Natural killer cell treated with Interleukin-12 subunit alpha and Interleukin-12 subunit beta and Interleukin-15 and Interleukin-18, amount 100 ng/mL, for 72 hours (primary cell): ENCODE measurements around the gene PRLR. TPM values are rescaled to one million over a fixed set of nuclear protein-coding genes. Genes with fewer than 3 reads are reported as not detected.
"Not testable (repeated sequence)": the region's sequence is repeated elsewhere in the genome, so short reads cannot be mapped to it uniquely, and the experiment has no call there.

ENCODE experiments used
- ATAC-seq, 2 donors: fragments of 150-1000 bp; cut with Tn5 transposase in 1 of 2; sonication (Bioruptor Pico), chemical (Tn5 transposase) in 1 of 2; 2 replicates each; pipeline ENCODE4 v1.10.0; 2021
- DNase-seq: peaks from one replicate; pipeline ENCODE4 v3.0.0; 2022; ENCODE audit warnings: low spot score
- H3K27ac Mint-ChIP-seq, 2 donors: 1 replicate in 1 of 2; 2 replicates in 1 of 2; pipeline ENCODE4 v1.8.0; 2022; ENCODE audit warnings: mixed read lengths in 2 of 2, mild to moderate bottlenecking in 1 of 2, moderate library complexity in 1 of 2
- H3K27me3 Mint-ChIP-seq, 2 donors: 1 replicate in 1 of 2; 2 replicates in 1 of 2; pipeline ENCODE4 v1.8.0; 2022; ENCODE audit warnings: mixed read lengths in 2 of 2
- H3K36me3 Mint-ChIP-seq: one replicate; pipeline ENCODE4 v1.8.0; 2022; ENCODE audit warnings: mixed read lengths
- H3K4me1 Mint-ChIP-seq, 2 donors: 1 replicate in 1 of 2; 2 replicates in 1 of 2; pipeline ENCODE4 v1.8.0; 2022; ENCODE audit warnings: low read depth in 2 of 2, mixed read lengths in 2 of 2, mild to moderate bottlenecking in 1 of 2
- H3K4me3 Mint-ChIP-seq: one replicate; pipeline ENCODE4 v1.8.0; 2022; ENCODE audit warnings: mixed read lengths
- H3K9me3 Mint-ChIP-seq: 2 replicates; pipeline ENCODE4 v1.8.0; 2022; ENCODE audit warnings: mixed read lengths
- total RNA-seq, 2 donors: library from RNA; stranded (reverse); gene quantifications; one replicate each; pipeline ENCODE4 v1.2.3, GENCODE V29; 2022

PRLR gene
- total RNA-seq, 2 donors from 2014 or later, result not detected

DNA sequence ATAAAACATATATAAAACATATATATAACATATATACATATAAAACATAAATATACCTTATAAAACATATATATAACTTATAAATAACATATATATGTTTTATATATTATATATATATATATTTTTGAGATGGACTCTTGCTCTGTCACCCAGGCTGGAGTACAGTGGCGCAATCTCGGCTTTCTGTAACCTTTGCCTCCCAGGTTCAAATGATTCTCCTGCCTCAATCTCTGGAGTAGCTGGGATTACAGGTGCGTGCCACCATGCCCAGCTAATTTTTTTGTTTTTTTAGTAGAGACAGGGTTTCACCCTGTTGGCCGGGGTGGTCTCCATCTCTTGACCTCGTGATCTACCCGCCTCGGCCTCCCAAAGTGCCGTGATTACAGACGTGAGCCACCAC, 128.6 kb downstream of the PRLR start:
- not testable (repeated sequence) for H3K36me3 Mint-ChIP-seq, H3K4me3 Mint-ChIP-seq, H3K27ac Mint-ChIP-seq, H3K27me3 Mint-ChIP-seq, H3K9me3 Mint-ChIP-seq, H3K4me1 Mint-ChIP-seq, DNase-seq, ATAC-seq

DNA sequence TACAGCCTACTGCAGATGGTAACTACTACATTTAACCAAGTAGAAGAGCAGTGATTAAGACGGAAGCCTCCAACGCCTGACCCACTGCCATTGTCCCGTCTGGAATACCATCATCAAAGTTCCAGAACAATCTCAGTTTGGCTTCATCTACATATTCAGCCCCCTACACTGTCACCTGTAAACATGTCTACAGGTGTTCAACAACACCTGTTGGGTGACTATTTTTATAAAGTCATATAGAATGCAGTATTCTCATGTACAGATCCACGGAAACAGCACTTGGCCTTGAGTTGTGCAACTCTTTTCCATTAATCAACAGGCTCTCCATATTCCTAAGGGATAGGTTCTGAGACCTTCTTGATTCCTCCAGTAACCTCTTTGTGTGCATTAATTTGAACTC, 129.3 kb downstream of the PRLR start:
- ATAC-seq, result no peak
- Mint-ChIP-seq H3K27me3 (peaks cover 0 to 7% of the 10 kb centered on the region in 2 donors), H3K4me1 (no peaks in the 10 kb centered on the region), H3K36me3 (no peaks in the 10 kb centered on the region), H3K27ac (no peak overlapping the region), H3K4me3 (no peak overlapping the region), H3K9me3 (no peaks in the 10 kb centered on the region)
- no peak for DNase-seq

DNA sequence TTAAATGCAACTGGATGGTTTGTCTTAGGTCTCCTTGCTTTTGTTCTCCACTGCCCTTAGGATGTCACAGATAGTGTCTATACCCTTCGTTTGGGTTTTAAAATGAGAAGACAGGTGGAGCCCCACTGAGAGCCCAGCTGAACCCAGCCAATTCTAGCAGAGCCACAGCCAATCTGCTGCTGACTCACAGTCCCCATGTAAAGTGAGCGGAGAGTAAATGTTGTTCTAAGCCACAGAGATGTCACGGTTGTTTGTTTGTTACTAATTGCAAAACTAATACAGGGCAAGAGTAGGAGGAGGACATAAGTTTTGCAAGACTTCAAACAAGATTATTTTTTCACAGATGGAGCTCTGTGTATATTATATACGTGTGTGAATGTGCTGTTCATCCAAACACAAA, 132.1 kb downstream of the PRLR start:
- Mint-ChIP-seq H3K9me3 (no peaks in the 10 kb centered on the region), H3K36me3 (no peaks in the 10 kb centered on the region), H3K27me3 (no peaks in the 10 kb centered on the region), H3K4me3 (no peak overlapping the region), H3K4me1 (no peaks in the 10 kb centered on the region), H3K27ac (no peak overlapping the region)
- no peak for ATAC-seq
- DNase-seq, result no peak

DNA sequence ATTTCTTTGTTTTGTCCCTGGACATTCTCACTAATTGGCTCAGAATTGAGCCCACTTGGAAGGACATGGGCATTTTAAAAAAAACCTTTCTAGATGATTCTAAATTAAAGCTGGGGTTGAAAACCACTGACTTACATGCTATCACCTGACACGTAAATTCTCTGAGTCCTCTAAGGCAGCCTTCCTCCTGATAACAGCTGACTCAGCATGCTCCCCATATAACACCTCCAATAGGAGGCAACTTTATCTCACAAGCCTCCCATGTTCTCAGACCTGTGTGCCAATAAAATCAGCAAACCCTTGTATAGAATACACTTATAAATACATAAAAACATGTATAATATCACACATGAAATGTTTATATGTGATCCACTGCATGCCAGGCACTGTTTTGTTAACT, 133.4 kb downstream of the PRLR start:
- no peak for DNase-seq
- Mint-ChIP-seq H3K4me1 (no peaks in the 10 kb centered on the region), H3K4me3 (no peak overlapping the region), H3K36me3 (no peaks in the 10 kb centered on the region), H3K27me3 (no peaks in the 10 kb centered on the region), H3K27ac (no peak overlapping the region), H3K9me3 (no peaks in the 10 kb centered on the region)
- no peak for ATAC-seq

DNA sequence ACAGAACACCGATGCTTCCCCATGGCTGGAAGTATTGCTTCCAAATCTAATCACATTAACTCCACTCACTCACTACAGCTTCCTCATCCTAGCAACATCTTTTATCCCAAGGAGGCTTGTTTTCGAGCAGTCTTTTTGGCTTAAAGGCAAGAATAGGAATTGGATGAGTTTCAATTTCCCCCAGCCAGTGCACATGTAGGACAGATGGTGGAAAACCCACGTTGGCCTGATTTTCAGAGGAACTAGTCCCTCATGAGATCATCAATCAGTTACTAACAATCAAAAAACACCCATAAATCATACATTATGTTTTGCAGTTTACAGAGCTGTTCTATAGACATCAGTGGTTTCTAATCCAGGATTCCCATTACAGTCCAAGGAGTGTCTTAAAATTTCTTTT, 134.1 kb downstream of the PRLR start:
- H3K4me3 Mint-ChIP-seq, result no peak overlapping the region
- ATAC-seq (no peak), DNase-seq (no peak)
- no peaks in the 10 kb centered on the region for H3K27me3 Mint-ChIP-seq
- no peaks in the 10 kb centered on the region for H3K4me1 Mint-ChIP-seq
- no peaks in the 10 kb centered on the region for H3K36me3 Mint-ChIP-seq
- no peak overlapping the region for H3K27ac Mint-ChIP-seq
- H3K9me3 Mint-ChIP-seq, result no peaks in the 10 kb centered on the region

DNA sequence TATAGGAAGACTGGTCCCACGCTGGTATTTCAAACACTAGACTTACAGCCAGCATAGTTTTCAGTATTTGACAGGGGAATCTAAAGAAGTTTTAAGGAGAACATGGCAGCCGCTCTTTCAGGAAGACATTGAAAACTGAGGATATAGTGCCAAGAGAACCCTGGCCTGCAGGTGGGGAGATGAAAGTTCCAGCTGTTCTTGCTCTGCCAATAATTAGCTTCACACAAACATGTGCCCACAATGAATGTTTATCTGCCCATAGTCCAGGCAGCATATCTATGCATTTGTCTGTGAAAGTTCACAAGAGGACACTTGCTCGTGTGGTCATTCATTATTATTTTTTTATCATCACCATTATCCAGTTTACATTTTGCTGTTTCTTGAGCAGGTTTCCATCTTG, 134.9 kb downstream of the PRLR start:
- no peaks in the 10 kb centered on the region for H3K36me3 Mint-ChIP-seq
- no peaks in the 10 kb centered on the region for H3K9me3 Mint-ChIP-seq
- no peak for ATAC-seq
- DNase-seq, result no peak
- H3K27me3 Mint-ChIP-seq, result no peaks in the 10 kb centered on the region
- H3K27ac Mint-ChIP-seq, result no peak overlapping the region
- no peaks in the 10 kb centered on the region for H3K4me1 Mint-ChIP-seq
- H3K4me3 Mint-ChIP-seq, result no peak overlapping the region

DNA sequence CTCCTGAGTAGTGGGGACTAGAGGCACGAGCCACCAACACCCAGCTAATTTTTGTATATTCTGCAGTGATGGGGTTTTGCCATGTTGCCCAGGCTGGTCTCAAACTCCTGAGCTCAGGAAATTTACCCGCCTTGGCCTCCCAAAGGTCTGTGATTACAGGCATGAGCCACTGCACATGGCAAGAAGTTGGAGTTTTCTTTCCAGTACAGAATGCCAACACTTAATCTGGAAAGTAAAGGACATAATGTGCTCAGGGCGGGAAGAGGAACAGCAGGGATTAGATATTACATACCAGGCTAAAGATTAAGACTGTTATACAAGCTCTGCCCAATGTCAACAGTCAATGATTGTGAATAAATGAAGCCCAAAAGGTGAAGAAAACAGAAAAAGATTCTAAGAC, 135.3 kb downstream of the PRLR start:
- no peak for ATAC-seq
- Mint-ChIP-seq H3K9me3 (no peaks in the 10 kb centered on the region), H3K27me3 (no peaks in the 10 kb centered on the region), H3K36me3 (no peaks in the 10 kb centered on the region), H3K27ac (no peak overlapping the region), H3K4me3 (no peak overlapping the region), H3K4me1 (no peaks in the 10 kb centered on the region)
- DNase-seq, result no peak

DNA sequence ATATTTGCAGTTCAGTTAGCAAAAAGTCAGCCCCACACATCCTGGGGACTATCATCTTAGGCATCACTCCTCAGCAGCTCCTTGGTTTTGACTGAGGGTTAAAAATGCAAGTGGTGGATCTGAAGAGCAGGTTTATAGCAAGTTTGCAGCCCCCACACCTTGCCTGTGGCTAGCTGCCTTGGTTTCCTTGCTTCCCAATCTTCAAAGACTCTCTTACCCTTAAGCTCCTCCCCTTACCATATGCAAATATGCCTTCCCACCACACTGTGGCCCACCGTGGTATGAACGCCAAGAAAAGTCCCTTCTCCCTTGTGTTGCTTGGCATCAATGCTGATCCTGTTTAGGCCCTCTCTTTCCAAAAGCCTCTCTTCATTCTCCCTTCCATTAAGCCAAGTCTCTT, 137.6 kb downstream of the PRLR start:
- no peaks in the 10 kb centered on the region for H3K4me1 Mint-ChIP-seq
- H3K9me3 Mint-ChIP-seq, result no peaks in the 10 kb centered on the region
- H3K36me3 Mint-ChIP-seq, result no peaks in the 10 kb centered on the region
- DNase-seq (no peak), ATAC-seq (no peak)
- H3K27me3 Mint-ChIP-seq, result no peaks in the 10 kb centered on the region
- H3K27ac Mint-ChIP-seq, result no peak overlapping the region
- H3K4me3 Mint-ChIP-seq, result no peak overlapping the region

DNA sequence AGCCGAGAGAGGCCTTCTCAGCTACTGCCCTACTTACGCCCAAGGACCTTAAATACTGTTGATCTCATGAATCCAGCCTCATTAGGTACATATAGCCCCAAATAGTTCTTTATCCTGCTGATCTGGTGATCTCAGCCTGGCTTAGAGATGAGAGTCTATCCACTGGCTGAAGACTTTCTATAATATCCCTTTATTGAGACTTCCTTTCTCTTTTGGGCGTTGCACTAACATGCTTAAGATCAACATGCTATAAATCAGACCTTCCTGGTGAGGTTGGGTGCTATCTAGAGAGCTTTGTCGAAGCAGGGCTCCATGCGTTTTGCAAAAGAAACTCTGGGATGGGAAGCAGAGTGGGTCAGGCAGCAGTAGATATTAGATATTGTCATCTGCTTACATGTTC, 138.6 kb downstream of the PRLR start:
- peaks cover 2 to 5% of the 10 kb centered on the region in 2 donors for H3K27me3 Mint-ChIP-seq
- H3K4me1 Mint-ChIP-seq, result no peaks in the 10 kb centered on the region
- H3K36me3 Mint-ChIP-seq, result no peaks in the 10 kb centered on the region
- H3K4me3 Mint-ChIP-seq, result no peak overlapping the region
- ATAC-seq (no peak), DNase-seq (no peak)
- no peak overlapping the region for H3K27ac Mint-ChIP-seq
- H3K9me3 Mint-ChIP-seq, result no peaks in the 10 kb centered on the region

DNA sequence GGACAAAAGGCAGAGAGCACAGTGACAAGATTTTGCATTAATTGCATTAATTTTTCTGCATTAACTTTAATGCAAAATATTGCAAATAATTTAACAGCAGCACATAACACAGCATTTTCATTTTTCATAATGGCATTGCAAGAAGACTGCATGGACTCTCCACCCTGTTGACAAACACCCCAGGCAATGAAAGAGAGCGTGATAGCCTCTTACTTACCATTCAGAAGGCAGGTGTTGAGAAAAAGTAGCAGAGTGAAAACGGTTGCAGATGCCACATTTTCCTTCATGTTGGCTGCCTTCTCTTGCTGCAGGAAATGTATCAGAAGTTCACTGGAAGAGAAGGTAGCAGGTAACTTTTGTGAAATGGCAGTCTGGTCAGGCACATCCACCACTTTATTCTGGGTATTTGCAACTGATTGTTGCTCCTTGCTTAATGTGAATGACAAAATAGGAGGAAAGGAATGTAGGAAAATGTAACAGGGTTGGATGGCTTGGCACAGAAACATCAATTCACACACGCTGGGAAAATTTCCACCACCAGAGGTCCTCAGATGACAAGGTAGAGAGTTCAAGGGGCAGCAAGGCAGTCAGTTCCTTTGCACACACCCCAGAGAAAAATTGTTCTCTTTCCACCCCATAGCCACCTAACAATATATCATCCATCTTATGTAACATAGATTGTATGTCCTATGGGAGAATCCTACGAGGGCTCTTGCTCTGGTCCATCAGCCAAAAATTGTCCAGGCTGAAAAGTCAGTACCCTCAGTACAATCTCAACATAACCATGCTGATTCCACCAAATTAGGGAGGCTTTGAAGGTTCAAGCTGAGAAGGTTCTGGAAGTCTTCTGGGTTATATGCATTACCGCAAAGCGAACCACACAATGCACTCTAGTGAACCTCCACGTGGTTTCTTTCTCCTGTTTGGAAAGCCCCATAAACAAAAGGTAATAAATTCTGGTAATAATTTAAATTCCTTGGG, 140.7 kb downstream of the PRLR start:
- ATAC-seq (no peak), DNase-seq (no peak)
- Mint-ChIP-seq H3K27ac (no peak overlapping the region), H3K4me3 (no peak overlapping the region), H3K36me3 (no peaks in the 10 kb centered on the region), H3K4me1 (no peaks in the 10 kb centered on the region), H3K27me3 (peaks cover 4 to 7% of the 10 kb centered on the region in 2 donors), H3K9me3 (no peaks in the 10 kb centered on the region)

DNA sequence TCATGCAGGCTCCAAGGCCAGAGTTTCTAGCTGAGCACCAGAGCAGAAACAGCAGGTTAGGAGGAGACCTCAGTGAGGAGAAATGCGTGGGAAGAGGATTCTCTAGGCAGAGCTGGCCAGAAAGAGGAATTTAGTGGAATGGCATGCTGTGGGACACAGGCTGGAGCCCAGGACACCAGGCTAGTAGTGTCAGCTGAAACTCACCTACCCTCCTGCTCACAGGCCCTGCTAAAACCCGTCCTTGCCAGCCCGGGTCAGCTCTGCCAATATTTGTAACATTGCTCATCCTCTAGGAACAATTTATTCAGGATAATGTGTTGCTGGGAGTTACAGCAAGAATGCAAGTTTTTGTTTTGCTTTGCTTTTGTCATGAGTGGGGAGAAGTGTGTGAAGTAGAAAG, 142.3 kb downstream of the PRLR start:
- no peaks in the 10 kb centered on the region for H3K4me1 Mint-ChIP-seq
- H3K9me3 Mint-ChIP-seq, result no peaks in the 10 kb centered on the region
- H3K27ac Mint-ChIP-seq, result no peak overlapping the region
- H3K27me3 Mint-ChIP-seq, result peaks cover 4 to 7% of the 10 kb centered on the region in 2 donors
- ATAC-seq (no peak), DNase-seq (no peak)
- H3K4me3 Mint-ChIP-seq, result no peak overlapping the region
- H3K36me3 Mint-ChIP-seq, result no peaks in the 10 kb centered on the region

DNA sequence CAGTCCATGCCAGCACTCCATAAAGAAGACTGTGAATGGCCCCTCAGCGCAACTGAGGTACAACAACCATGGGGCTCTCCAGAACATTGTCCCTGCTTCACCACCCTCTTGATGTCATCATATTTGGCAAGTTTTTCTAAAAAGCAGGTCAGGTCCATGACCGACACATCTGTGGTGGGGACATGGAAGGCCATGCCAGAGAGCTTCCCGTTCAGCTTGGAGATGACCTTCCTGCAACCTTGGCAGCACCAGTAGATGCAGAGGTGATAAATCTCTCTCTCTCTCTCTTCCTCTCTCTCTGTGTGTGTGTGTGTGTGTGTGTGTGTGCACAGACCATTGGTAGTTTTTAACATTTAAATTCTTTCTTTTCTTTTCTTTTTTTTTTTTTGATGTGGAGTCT, 147.1 kb downstream of the PRLR start:
- Mint-ChIP-seq H3K4me3 (no peak overlapping the region), H3K36me3 (no peaks in the 10 kb centered on the region), H3K27me3 (peaks cover 4 to 7% of the 10 kb centered on the region in 2 donors), H3K4me1 (no peaks in the 10 kb centered on the region), H3K9me3 (no peaks in the 10 kb centered on the region), H3K27ac (no peak overlapping the region)
- ATAC-seq (no peak), DNase-seq (no peak)

DNA sequence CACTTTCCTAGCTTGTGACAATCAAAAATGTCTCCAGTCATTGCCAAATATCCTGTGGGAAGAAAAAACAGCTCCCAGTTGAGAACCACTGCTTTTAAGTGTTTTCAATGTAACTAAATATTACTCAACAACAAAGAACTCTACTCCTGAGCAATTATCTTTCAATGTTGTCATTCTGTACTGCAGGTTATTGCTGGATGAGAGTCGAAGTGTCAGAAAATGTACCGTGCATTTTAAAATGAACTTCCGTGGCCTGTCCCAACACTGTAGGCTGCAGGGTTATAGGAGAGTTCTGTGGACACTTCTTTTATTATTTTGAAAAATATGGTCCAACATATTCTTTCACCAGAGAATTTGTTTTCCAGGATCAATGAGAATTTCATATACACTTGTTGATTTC, 147.8 kb downstream of the PRLR start:
- Mint-ChIP-seq H3K9me3 (no peaks in the 10 kb centered on the region), H3K27me3 (peaks cover 4 to 12% of the 10 kb centered on the region in 2 donors), H3K4me3 (no peak overlapping the region), H3K36me3 (no peaks in the 10 kb centered on the region), H3K4me1 (no peaks in the 10 kb centered on the region), H3K27ac (no peak overlapping the region)
- no peak for ATAC-seq
- no peak for DNase-seq

DNA sequence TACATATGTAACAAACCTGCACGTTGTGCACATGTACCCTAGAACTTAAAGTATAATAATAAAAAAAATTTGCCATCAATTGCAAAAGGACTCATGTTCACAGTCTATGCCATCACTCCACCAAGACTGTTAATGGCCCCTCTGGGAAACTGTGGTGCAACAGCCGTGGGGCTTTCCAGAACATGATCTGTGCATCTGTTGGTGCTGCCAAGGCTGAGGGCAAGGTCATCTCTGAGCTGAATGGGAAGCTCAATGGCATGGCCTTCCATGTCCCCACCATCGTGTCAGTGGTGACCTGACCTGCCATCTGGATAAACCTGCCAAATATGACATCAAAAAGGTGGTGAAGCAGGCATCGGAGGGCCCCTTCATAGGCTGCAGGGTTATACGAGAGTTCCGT, 149.2 kb downstream of the PRLR start:
- H3K27ac Mint-ChIP-seq, result no peak overlapping the region
- H3K36me3 Mint-ChIP-seq, result no peaks in the 10 kb centered on the region
- DNase-seq (no peak), ATAC-seq (no peak)
- H3K27me3 Mint-ChIP-seq, result peaks cover 0 to 6% of the 10 kb centered on the region in 2 donors
- H3K4me1 Mint-ChIP-seq, result no peaks in the 10 kb centered on the region
- H3K9me3 Mint-ChIP-seq, result peaks cover 4% of the 10 kb centered on the region
- no peak overlapping the region for H3K4me3 Mint-ChIP-seq

DNA sequence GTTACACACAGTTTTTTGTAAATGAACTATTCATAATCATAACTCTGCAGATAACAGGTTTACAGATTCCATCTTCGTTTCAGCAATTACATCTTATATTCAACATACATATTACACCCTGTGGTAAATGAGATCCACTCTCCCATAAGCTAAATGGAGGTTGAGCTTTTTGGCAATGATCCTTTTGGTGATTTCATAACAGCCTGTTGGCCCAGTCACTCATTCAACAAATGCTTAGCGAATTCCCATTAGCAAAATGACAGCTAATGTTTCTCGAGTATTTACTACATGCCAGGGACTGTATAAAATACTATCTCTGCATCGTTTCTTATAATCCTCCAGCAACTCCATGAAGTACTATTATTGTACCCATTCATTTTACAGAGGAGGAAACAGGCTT, 157.1 kb downstream of the PRLR start:
- no peak overlapping the region for H3K4me3 Mint-ChIP-seq
- no peaks in the 10 kb centered on the region for H3K36me3 Mint-ChIP-seq
- no peaks in the 10 kb centered on the region for H3K4me1 Mint-ChIP-seq
- ATAC-seq, result no peak
- peaks cover 0 to 6% of the 10 kb centered on the region in 2 donors for H3K27me3 Mint-ChIP-seq
- no peak for DNase-seq
- no peak overlapping the region for H3K27ac Mint-ChIP-seq
- H3K9me3 Mint-ChIP-seq, result peaks cover 8% of the 10 kb centered on the region
